Measurements from ENCODE around the gene CDH13. TPM values are rescaled to one million over a fixed set of nuclear protein-coding genes. Genes with fewer than 3 reads are reported as not detected.

The CDH13 gene
- total RNA-seq, 2 experiments from 2014 or later: not detected

DNA sequence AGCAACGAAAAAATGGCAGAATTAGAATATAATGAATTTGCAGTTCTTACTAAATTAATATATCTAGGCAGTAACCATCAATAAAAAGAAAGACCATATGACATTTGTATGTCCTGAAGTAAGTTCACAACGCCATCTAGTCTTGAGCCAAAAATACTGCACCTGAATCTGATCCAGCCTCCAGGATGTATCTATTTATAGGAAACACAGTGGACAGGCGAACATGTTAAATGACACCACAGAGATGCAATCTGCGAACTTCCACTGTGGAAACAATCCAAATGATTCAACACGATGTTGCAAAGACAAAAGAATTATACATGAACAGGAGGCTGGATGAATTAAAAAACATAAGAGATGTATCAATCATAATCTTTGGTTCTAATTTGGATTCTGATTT, 197.6 kb downstream of the CDH13 start:
- TF ChIP-seq, protein P1, sequence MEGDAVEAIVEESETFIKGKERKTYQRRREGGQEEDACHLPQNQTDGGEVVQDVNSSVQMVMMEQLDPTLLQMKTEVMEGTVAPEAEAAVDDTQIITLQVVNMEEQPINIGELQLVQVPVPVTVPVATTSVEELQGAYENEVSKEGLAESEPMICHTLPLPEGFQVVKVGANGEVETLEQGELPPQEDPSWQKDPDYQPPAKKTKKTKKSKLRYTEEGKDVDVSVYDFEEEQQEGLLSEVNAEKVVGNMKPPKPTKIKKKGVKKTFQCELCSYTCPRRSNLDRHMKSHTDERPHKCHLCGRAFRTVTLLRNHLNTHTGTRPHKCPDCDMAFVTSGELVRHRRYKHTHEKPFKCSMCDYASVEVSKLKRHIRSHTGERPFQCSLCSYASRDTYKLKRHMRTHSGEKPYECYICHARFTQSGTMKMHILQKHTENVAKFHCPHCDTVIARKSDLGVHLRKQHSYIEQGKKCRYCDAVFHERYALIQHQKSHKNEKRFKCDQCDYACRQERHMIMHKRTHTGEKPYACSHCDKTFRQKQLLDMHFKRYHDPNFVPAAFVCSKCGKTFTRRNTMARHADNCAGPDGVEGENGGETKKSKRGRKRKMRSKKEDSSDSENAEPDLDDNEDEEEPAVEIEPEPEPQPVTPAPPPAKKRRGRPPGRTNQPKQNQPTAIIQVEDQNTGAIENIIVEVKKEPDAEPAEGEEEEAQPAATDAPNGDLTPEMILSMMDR (conservative IDR thresholded peaks at IDR 0.05; ENCODE audit: low read length): no peak
- no peak for TF ChIP-seq EZH2phosphoT487 (IDR thresholded peaks at IDR 0.05; ENCODE audit: borderline replicate concordance, low read depth, low read length)
- H3K36me3 ChIP-seq (ENCODE audit: insufficient read depth, low read length): no peaks in the 10 kb centered on the region
- no peak for DNase-seq (ENCODE audit: low spot score)
- ChIA-PET POLR2A (no interaction called here), CTCF (ENCODE audit: unreplicated experiment) (no interaction called here)
- H2AFZ ChIP-seq (ENCODE audit: low read length): no peak overlapping the region
- no TSS peak for BruUV-seq (replicated peaks)
- intact Hi-C loops (cut with micrococcal nuclease; ENCODE audit: unreplicated experiment): no loop called here
- no peak overlapping the region for H3K4me2 ChIP-seq (ENCODE audit: low read length)
- no peak overlapping the region for H3K27ac ChIP-seq (ENCODE audit: low read depth, low read length, poor library complexity, severe bottlenecking)
- no peaks in the 10 kb centered on the region for H3K79me2 ChIP-seq (ENCODE audit: insufficient read depth, low read depth, low read length)
- no peaks in the 10 kb centered on the region for H3K9me2 ChIP-seq (ENCODE audit: insufficient read depth, low read length)
- no peaks in the 10 kb centered on the region for H3K9me3 ChIP-seq (ENCODE audit: low read length)
- H4K20me1 ChIP-seq (ENCODE audit: insufficient read depth, low read length): no peaks in the 10 kb centered on the region
- no peaks in the 10 kb centered on the region for H3K4me1 ChIP-seq (ENCODE audit: insufficient read depth, low read length, poor library complexity, severe bottlenecking)
- no peak overlapping the region for H3K4me3 ChIP-seq (ENCODE audit: low read depth, low read length, poor library complexity, severe bottlenecking)

DNA sequence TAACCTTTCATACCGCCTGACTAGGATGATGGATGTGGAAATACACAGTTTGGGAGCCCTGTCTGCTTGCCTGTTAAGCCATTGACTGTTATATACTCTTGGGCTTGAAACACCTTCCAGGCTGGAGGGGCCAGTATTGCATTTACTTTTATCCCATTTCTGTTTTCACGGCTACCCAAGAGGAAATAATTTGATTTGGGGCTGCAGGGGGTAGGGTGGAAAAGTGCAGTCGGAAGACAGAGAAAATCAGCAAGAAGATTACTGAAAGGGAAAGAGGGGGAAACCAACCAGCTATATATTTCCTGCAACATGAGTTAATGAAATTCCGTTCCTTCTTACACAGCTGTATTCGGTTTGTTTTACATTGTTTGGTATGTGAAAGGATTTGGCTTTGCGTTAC, 202.5 kb downstream of the CDH13 start:
- CTCF ChIA-PET (ENCODE audit: unreplicated experiment): no interaction called here
- H2AFZ ChIP-seq (ENCODE audit: low read length): no peak overlapping the region
- POLR2A ChIA-PET: no interaction called here
- H3K9me2 ChIP-seq (ENCODE audit: insufficient read depth, low read length): no peaks in the 10 kb centered on the region
- no TSS peak for BruUV-seq (replicated peaks)
- no peak overlapping the region for H3K4me2 ChIP-seq (ENCODE audit: low read length)
- H4K20me1 ChIP-seq (ENCODE audit: insufficient read depth, low read length): no peaks in the 10 kb centered on the region
- TF ChIP-seq EZH2phosphoT487 (IDR thresholded peaks at IDR 0.05; ENCODE audit: borderline replicate concordance, low read depth, low read length): no peak
- TF ChIP-seq, protein P1 (conservative IDR thresholded peaks at IDR 0.05; ENCODE audit: low read length): no peak
- H3K36me3 ChIP-seq (ENCODE audit: insufficient read depth, low read length): no peaks in the 10 kb centered on the region
- no peak overlapping the region for H3K27ac ChIP-seq (ENCODE audit: low read depth, low read length, poor library complexity, severe bottlenecking)
- H3K9me3 ChIP-seq (ENCODE audit: low read length): no peaks in the 10 kb centered on the region
- H3K4me1 ChIP-seq (ENCODE audit: insufficient read depth, low read length, poor library complexity, severe bottlenecking): no peaks in the 10 kb centered on the region
- DNase-seq (ENCODE audit: low spot score): no peak
- intact Hi-C loops (cut with micrococcal nuclease; ENCODE audit: unreplicated experiment): no loop called here
- no peak overlapping the region for H3K4me3 ChIP-seq (ENCODE audit: low read depth, low read length, poor library complexity, severe bottlenecking)
- H3K79me2 ChIP-seq (ENCODE audit: insufficient read depth, low read depth, low read length): no peaks in the 10 kb centered on the region

DNA sequence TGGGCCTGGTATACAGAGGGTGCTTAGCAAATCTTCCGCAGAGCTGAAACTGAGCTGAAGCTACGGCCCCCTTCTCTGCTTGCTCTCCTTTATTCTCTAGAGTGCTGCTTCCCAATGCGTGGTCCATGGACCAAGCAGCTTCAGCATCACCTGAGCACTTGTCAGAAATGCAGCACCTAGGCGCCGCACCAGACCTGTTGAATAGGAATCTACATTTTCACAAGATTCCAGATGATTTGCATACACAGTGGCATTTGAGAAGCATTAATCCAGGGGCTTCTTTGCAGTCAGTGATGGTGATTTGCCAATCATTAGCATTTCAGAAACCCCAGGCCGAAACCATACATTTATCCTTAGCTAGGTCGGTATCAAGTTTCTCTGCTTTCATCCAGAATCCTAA, 204.2 kb downstream of the CDH13 start:
- no TSS peak for BruUV-seq (replicated peaks)
- Histone ChIP-seq H3K4me2 (ENCODE audit: low read length) (no peak overlapping the region), H3K79me2 (ENCODE audit: insufficient read depth, low read depth, low read length) (no peaks in the 10 kb centered on the region), H3K4me1 (ENCODE audit: insufficient read depth, low read length, poor library complexity, severe bottlenecking) (no peaks in the 10 kb centered on the region), H3K27ac (ENCODE audit: low read depth, low read length, poor library complexity, severe bottlenecking) (no peak overlapping the region), H4K20me1 (ENCODE audit: insufficient read depth, low read length) (no peaks in the 10 kb centered on the region), H3K9me3 (ENCODE audit: low read length) (no peaks in the 10 kb centered on the region), H2AFZ (ENCODE audit: low read length) (no peak overlapping the region), H3K9me2 (ENCODE audit: insufficient read depth, low read length) (no peaks in the 10 kb centered on the region), H3K36me3 (ENCODE audit: insufficient read depth, low read length) (no peaks in the 10 kb centered on the region), H3K4me3 (ENCODE audit: low read depth, low read length, poor library complexity, severe bottlenecking) (no peak overlapping the region)
- ChIA-PET CTCF (ENCODE audit: unreplicated experiment) (no interaction called here), POLR2A (no interaction called here)
- TF ChIP-seq, protein P1 (conservative IDR thresholded peaks at IDR 0.05; ENCODE audit: low read length): no peak
- no peak for TF ChIP-seq EZH2phosphoT487 (IDR thresholded peaks at IDR 0.05; ENCODE audit: borderline replicate concordance, low read depth, low read length)
- no peak for DNase-seq (ENCODE audit: low spot score)
- intact Hi-C loops (cut with micrococcal nuclease; ENCODE audit: unreplicated experiment): no loop called here

Measured in OCI-LY7 (cell line).